ENCODE results near the gene CLNK.

CLNK gene

DNA sequence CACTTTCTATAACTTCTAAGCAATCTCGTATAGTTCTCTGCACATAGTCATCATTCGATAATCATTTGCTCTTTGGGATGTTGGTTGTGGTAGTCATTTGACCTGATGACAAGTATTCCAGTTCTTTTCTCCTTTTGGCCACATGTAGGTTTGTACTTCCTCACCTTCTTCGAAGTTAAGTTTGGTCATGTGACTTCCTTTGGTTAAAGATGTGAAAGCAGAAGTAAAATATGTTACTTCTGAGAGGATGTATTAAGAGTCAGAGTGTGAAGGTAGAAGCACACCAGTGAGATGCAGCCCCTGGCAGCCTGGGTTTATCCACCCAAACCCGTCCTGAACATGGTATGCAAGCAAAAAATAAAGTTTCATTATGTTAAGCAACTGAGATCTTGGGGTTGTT, 178.5 kb downstream of the CLNK start:
- H3F3A ChIP-seq (ENCODE audit: control insufficient read depth, insufficient read depth): no peaks in the 10 kb centered on the region
- peaks cover 14% of the 10 kb centered on the region for H3K9me3 ChIP-seq (ENCODE audit: control insufficient read depth, insufficient read depth, low read length)
- H3K27me3 ChIP-seq (ENCODE audit: control insufficient read depth, low read length): no peaks in the 10 kb centered on the region
- no peak overlapping the region for H3K27ac ChIP-seq (ENCODE audit: low read depth, low read length)
- no peaks in the 10 kb centered on the region for H3K79me2 ChIP-seq (ENCODE audit: control insufficient read depth, low read length)
- no peaks in the 10 kb centered on the region for H4K20me1 ChIP-seq (ENCODE audit: control insufficient read depth, insufficient read depth, low read depth, low read length)
- H3K4me3 ChIP-seq (ENCODE audit: low read length): no peak overlapping the region
- H3K36me3 ChIP-seq (ENCODE audit: control insufficient read depth, low read length): no peaks in the 10 kb centered on the region
- H3K4me2 ChIP-seq (ENCODE audit: low read length): no peak overlapping the region
- no peaks in the 10 kb centered on the region for H3K9me2 ChIP-seq (replicated peaks; ENCODE audit: control insufficient read depth, low read length)
- TF ChIP-seq, protein P1, sequence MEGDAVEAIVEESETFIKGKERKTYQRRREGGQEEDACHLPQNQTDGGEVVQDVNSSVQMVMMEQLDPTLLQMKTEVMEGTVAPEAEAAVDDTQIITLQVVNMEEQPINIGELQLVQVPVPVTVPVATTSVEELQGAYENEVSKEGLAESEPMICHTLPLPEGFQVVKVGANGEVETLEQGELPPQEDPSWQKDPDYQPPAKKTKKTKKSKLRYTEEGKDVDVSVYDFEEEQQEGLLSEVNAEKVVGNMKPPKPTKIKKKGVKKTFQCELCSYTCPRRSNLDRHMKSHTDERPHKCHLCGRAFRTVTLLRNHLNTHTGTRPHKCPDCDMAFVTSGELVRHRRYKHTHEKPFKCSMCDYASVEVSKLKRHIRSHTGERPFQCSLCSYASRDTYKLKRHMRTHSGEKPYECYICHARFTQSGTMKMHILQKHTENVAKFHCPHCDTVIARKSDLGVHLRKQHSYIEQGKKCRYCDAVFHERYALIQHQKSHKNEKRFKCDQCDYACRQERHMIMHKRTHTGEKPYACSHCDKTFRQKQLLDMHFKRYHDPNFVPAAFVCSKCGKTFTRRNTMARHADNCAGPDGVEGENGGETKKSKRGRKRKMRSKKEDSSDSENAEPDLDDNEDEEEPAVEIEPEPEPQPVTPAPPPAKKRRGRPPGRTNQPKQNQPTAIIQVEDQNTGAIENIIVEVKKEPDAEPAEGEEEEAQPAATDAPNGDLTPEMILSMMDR (IDR thresholded peaks at IDR 0.05; ENCODE audit: low read depth, low read length, poor library complexity, severe bottlenecking): no peak
- TF ChIP-seq EZH2phosphoT487 (IDR thresholded peaks at IDR 0.05; ENCODE audit: borderline replicate concordance, low read length): no peak
- no peaks in the 10 kb centered on the region for H3K4me1 ChIP-seq (ENCODE audit: control insufficient read depth, low read length)

DNA sequence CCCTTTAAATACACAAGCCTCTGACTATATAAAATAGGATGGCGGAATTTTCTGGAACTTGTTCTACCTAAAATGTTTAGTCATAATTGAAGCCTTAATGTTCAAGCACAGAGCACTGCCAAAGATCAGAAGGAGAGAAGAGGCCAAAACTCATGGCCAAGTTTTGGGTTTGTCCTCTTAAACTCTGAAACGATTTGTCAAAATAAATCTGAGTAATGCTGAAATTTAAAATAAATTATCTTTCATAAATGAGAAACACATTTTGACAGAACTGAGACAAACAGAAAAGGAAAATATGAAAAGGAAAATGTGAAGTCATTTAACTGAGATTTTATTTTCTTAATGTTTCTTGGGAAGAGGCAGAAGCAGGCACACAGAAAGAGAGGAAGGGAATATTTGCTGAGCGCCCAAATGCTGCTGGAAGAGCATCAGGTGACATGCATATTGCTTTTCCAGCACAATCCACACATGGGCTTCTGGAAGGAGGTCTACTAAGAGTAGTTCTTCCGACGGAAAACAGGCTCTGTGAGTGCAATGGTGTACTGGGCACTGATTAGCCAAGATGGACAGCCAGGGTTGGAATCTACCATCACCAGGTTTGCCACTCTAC, 179.9 kb downstream of the CLNK start:
- H3K27me3 ChIP-seq (ENCODE audit: control insufficient read depth, low read length): no peaks in the 10 kb centered on the region
- H3F3A ChIP-seq (ENCODE audit: control insufficient read depth, insufficient read depth): no peaks in the 10 kb centered on the region
- no peaks in the 10 kb centered on the region for H4K20me1 ChIP-seq (ENCODE audit: control insufficient read depth, insufficient read depth, low read depth, low read length)
- H3K27ac ChIP-seq (ENCODE audit: low read depth, low read length): no peak overlapping the region
- no peak overlapping the region for H3K4me3 ChIP-seq (ENCODE audit: low read length)
- H3K4me2 ChIP-seq (ENCODE audit: low read length): no peak overlapping the region
- TF ChIP-seq, protein P1 (IDR thresholded peaks at IDR 0.05; ENCODE audit: low read depth, low read length, poor library complexity, severe bottlenecking): no peak
- TF ChIP-seq EZH2phosphoT487 (IDR thresholded peaks at IDR 0.05; ENCODE audit: borderline replicate concordance, low read length): no peak
- H3K79me2 ChIP-seq (ENCODE audit: control insufficient read depth, low read length): no peaks in the 10 kb centered on the region
- no peaks in the 10 kb centered on the region for H3K36me3 ChIP-seq (ENCODE audit: control insufficient read depth, low read length)
- no peaks in the 10 kb centered on the region for H3K4me1 ChIP-seq (ENCODE audit: control insufficient read depth, low read length)
- no peaks in the 10 kb centered on the region for H3K9me2 ChIP-seq (replicated peaks; ENCODE audit: control insufficient read depth, low read length)
- H3K9me3 ChIP-seq (ENCODE audit: control insufficient read depth, insufficient read depth, low read length): peaks cover 14% of the 10 kb centered on the region

DNA sequence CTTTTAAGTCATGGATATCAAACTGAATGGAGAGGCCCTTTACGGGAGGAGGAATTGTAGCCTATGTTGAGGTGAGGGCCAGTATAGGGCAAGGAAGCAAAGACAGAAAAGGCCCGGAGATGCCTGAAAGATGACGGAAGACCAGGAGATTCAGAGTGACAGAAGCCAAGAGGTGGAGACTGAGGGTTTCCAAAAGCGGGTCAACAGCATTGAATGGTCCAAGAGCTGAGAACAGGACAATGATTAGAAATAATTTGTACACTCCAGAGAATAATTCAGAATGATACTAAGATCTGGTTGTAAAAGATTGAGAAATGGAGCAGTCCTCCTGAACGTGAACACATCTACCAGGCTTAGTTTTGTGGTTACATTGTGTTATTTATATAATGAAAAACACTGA, 181.9 kb downstream of the CLNK start:
- TF ChIP-seq, protein P1 (IDR thresholded peaks at IDR 0.05; ENCODE audit: low read depth, low read length, poor library complexity, severe bottlenecking): no peak
- TF ChIP-seq EZH2phosphoT487 (IDR thresholded peaks at IDR 0.05; ENCODE audit: borderline replicate concordance, low read length): no peak
- no peaks in the 10 kb centered on the region for H3K27me3 ChIP-seq (ENCODE audit: control insufficient read depth, low read length)
- H3K27ac ChIP-seq (ENCODE audit: low read depth, low read length): no peak overlapping the region
- peaks cover 12% of the 10 kb centered on the region for H3K9me3 ChIP-seq (ENCODE audit: control insufficient read depth, insufficient read depth, low read length)
- H3K79me2 ChIP-seq (ENCODE audit: control insufficient read depth, low read length): no peaks in the 10 kb centered on the region
- H3K4me2 ChIP-seq (ENCODE audit: low read length): no peak overlapping the region
- no peaks in the 10 kb centered on the region for H3K36me3 ChIP-seq (ENCODE audit: control insufficient read depth, low read length)
- H3K4me1 ChIP-seq (ENCODE audit: control insufficient read depth, low read length): no peaks in the 10 kb centered on the region
- no peak overlapping the region for H3K4me3 ChIP-seq (ENCODE audit: low read length)
- H4K20me1 ChIP-seq (ENCODE audit: control insufficient read depth, insufficient read depth, low read depth, low read length): no peaks in the 10 kb centered on the region
- H3F3A ChIP-seq (ENCODE audit: control insufficient read depth, insufficient read depth): no peaks in the 10 kb centered on the region
- no peaks in the 10 kb centered on the region for H3K9me2 ChIP-seq (replicated peaks; ENCODE audit: control insufficient read depth, low read length)

Data from DOHH2 (cell line).